Vein endothelial cell (primary cell): ENCODE measurements around the gene ZBED6. TPM values are rescaled to one million over a fixed set of nuclear protein-coding genes. Genes with fewer than 3 reads are reported as not detected.

Experiments used
- small RNA-seq: library from RNA; depleted of rRNA; stranded (forward); fragments of <200 nt; gene quantifications from one replicate; pipeline ENCODE3, GENCODE V24; 2012
- total RNA-seq: library from RNA; depleted of rRNA; stranded (reverse); fragments of >200 nt; gene quantifications from 2 replicates; pipeline ENCODE4 v1.2.3, GENCODE V29; 2012

Gene ZBED6
- 39.0 and 43.1 TPM in 2 replicates for total RNA-seq

GRCh38 chr1:203795441-203796235 is at the start of gene ZBED6, which contains the start of gene ZC3H11A:
TSS of gene ZBED6 (plus strand) at chr1:203795623. CDS start at chr1:203797523, 1,900 bp downstream.
TSS of gene ZC3H11A (plus strand) at chr1:203795623. CDS start at chr1:203817071, 21,448 bp downstream.

GRCh38 chr1:203765029-203765837 is 30.2 kb upstream of the ZBED6 start, which contains the start of gene LAX1:
TSS of gene LAX1 (plus strand) at chr1:203765183. CDS start at chr1:203765566, 383 bp downstream.

Small RNA genes lying within 50 kb of the gene (small RNA-seq; reads per million reads assigned to genes)
- 1.3 reads per million, percentile 67 among the genes with 10 or more reads in this experiment for gene ZC3H11A

Other genes starting within 250 kb of the ZBED6 start
- gene ATP2B4, start 168.8 kb upstream of the ZBED6 start, total RNA-seq: 184 and 225 TPM in 2 replicates
- under 0.01 and 0.10 TPM in 2 replicates for gene LAX1, start 30.4 kb upstream of the ZBED6 start, total RNA-seq
- 116 and 127 TPM in 2 replicates for gene ZC3H11A, start within 50 bp of the ZBED6 start, total RNA-seq
- gene SNRPE, start 66.0 kb downstream of the ZBED6 start, total RNA-seq: 63.9 and 65.3 TPM in 2 replicates